Measurements from ENCODE around the gene TMX4. TPM values are rescaled to one million over a fixed set of nuclear protein-coding genes. Genes with fewer than 3 reads are reported as not detected.

The TMX4 gene
- total RNA-seq, 1 donor from 2014 or later: 14.9 TPM

GRCh38 chr20:8019998-8020247 lies 362 bp upstream of the TMX4 start:
- no peak for DNase-seq (ENCODE audit: low read depth in 2 of 2)

- peak; percentile 68 to 79 for DNase-seq (ENCODE audit: low read depth in 2 of 2)
Observed at GRCh38 chr20:8018958-8019245, 659 bp downstream of the TMX4 start.

GRCh38 chr20:8012724-8013123 lies 6.8 kb downstream of the TMX4 start:
- no peak for DNase-seq (ENCODE audit: low read depth in 2 of 2)

- no peak for DNase-seq (ENCODE audit: low read depth in 2 of 2)
Observed at GRCh38 chr20:8008733-8009132, 10.8 kb downstream of the TMX4 start.

GRCh38 chr20:8007490-8007889 lies 12.1 kb downstream of the TMX4 start:
- no peak for DNase-seq (ENCODE audit: low read depth in 2 of 2)

GRCh38 chr20:8005575-8006366 lies 13.8 kb downstream of the TMX4 start:
- no peak for DNase-seq (ENCODE audit: low read depth in 2 of 2)

- no peak for DNase-seq (ENCODE audit: low read depth in 2 of 2)
Observed at GRCh38 chr20:8005033-8005432, 14.5 kb downstream of the TMX4 start.

- DNase-seq (ENCODE audit: low read depth in 2 of 2): no peak
Observed at GRCh38 chr20:8002056-8002455, 17.5 kb downstream of the TMX4 start.

GRCh38 chr20:8000796-8001195 lies 18.8 kb downstream of the TMX4 start:
- no peak for DNase-seq (ENCODE audit: low read depth in 2 of 2)

GRCh38 chr20:7996898-7997297 lies 22.7 kb downstream of the TMX4 start:
- DNase-seq (ENCODE audit: low read depth in 2 of 2): no peak

- DNase-seq (ENCODE audit: low read depth in 2 of 2): no peak
Observed at GRCh38 chr20:7994809-7995208, 24.8 kb downstream of the TMX4 start.

GRCh38 chr20:7993703-7994102 lies 25.9 kb downstream of the TMX4 start:
- no peak for DNase-seq (ENCODE audit: low read depth in 2 of 2)

GRCh38 chr20:7993238-7993637 lies 26.3 kb downstream of the TMX4 start:
- DNase-seq (ENCODE audit: low read depth in 2 of 2): no peak

- DNase-seq (ENCODE audit: low read depth in 2 of 2): no peak
Observed at GRCh38 chr20:7990385-7990784, 29.2 kb downstream of the TMX4 start.

- no peak for DNase-seq (ENCODE audit: low read depth in 2 of 2)
Observed at GRCh38 chr20:7989379-7989778, 30.2 kb downstream of the TMX4 start.

- DNase-seq (ENCODE audit: low read depth in 2 of 2): no peak
Observed at GRCh38 chr20:7985916-7986315, 33.6 kb downstream of the TMX4 start.

- DNase-seq (ENCODE audit: low read depth in 2 of 2): no peak
Observed at GRCh38 chr20:7984192-7984591, 35.4 kb downstream of the TMX4 start.

GRCh38 chr20:7981374-7981773 lies 38.2 kb downstream of the TMX4 start:
- DNase-seq (ENCODE audit: low read depth in 2 of 2): no peak

- peak; percentile 60 to 67 for DNase-seq (ENCODE audit: low read depth in 2 of 2)
Observed at GRCh38 chr20:7980332-7981046, 39.1 kb downstream of the TMX4 start.

- DNase-seq (ENCODE audit: low read depth in 2 of 2): no peak
Observed at GRCh38 chr20:7977709-7978108, 41.9 kb downstream of the TMX4 start.

GRCh38 chr20:7975851-7976414 lies 43.6 kb downstream of the TMX4 start:
- DNase-seq (ENCODE audit: low read depth in 2 of 2): peak in 1 of 2 donors; percentile 37

- no peak for DNase-seq (ENCODE audit: low read depth in 2 of 2)
Observed at GRCh38 chr20:7974785-7975435, 44.7 kb downstream of the TMX4 start.
